ENCODE measurements around the gene SPIRE2.

The SPIRE2 gene

GRCh38 chr16:89837014-89837546, 8.8 kb downstream of the SPIRE2 start:
- no peak for DNase-seq

GRCh38 chr16:89841275-89841674, 13.0 kb downstream of the SPIRE2 start:
- peak; percentile 25 to 42 for DNase-seq

GRCh38 chr16:89842471-89843408, 14.5 kb downstream of the SPIRE2 start:
- no peak for DNase-seq

- no peak for DNase-seq
Observed at GRCh38 chr16:89843409-89844350, 15.4 kb downstream of the SPIRE2 start.

- no peak for DNase-seq
Observed at GRCh38 chr16:89844739-89845339, 16.6 kb downstream of the SPIRE2 start.

- peak; percentile 18 to 27 for DNase-seq
Observed at GRCh38 chr16:89845417-89845816, 17.1 kb downstream of the SPIRE2 start.

- DNase-seq = no peak
Observed at GRCh38 chr16:89847051-89847939, 19.0 kb downstream of the SPIRE2 start.

GRCh38 chr16:89847940-89848297, 19.6 kb downstream of the SPIRE2 start:
- DNase-seq = no peak

GRCh38 chr16:89848974-89849373, 20.7 kb downstream of the SPIRE2 start:
- no peak for DNase-seq

- DNase-seq = no peak
Observed at GRCh38 chr16:89853306-89853993, 25.2 kb downstream of the SPIRE2 start.

GRCh38 chr16:89855301-89855945, 27.1 kb downstream of the SPIRE2 start:
- no peak for DNase-seq

- no peak for DNase-seq
Observed at GRCh38 chr16:89855986-89856385, 27.7 kb downstream of the SPIRE2 start.

GRCh38 chr16:89858973-89859614, 30.8 kb downstream of the SPIRE2 start:
- no peak for DNase-seq

- DNase-seq = no peak
Observed at GRCh38 chr16:89859615-89860007, 31.3 kb downstream of the SPIRE2 start.

GRCh38 chr16:89860747-89861304, 32.6 kb downstream of the SPIRE2 start:
- peak; percentile 80 to 82 for DNase-seq

GRCh38 chr16:89861648-89862047, 33.4 kb downstream of the SPIRE2 start:
- no peak for DNase-seq

- DNase-seq = no peak
Observed at GRCh38 chr16:89862732-89863131, 34.5 kb downstream of the SPIRE2 start.

GRCh38 chr16:89863741-89864526, 35.7 kb downstream of the SPIRE2 start:
- DNase-seq = peak; percentile 31 to 37

- DNase-seq = peak; percentile 6 to 30
Observed at GRCh38 chr16:89864527-89864820, 36.2 kb downstream of the SPIRE2 start.

Data from activated CD4-positive, alpha-beta T cell treated with anti-CD3 and anti-CD28 coated beads, Interleukin-2, amount 50 U/mL, for 48 hours (primary cell).